ENCODE measurements around the gene ARMC10. TPM values are rescaled to one million over a fixed set of nuclear protein-coding genes. Genes with fewer than 3 reads are reported as not detected.
"Not testable (repeated sequence)": the region's sequence is repeated elsewhere in the genome, so short reads cannot be mapped to it uniquely, and the experiment has no call there.

Gene ARMC10
- total RNA-seq, 2 donors from 2014 or later, result 26.4 to 28.4 TPM

- DNase-seq (peak; percentile 54 to 68), ATAC-seq (peak; percentile 15)
- intact Hi-C loops (cut with DNase I, micrococcal nuclease), result no loop called here
Observed at GRCh38 chr7:103075337-103075918, 488 bp downstream of the ARMC10 start.

- intact Hi-C loops (cut with DNase I, micrococcal nuclease), result no loop called here
- DNase-seq (no peak), ATAC-seq (no peak)
Observed at GRCh38 chr7:103076764-103077163, 1.8 kb downstream of the ARMC10 start.

- intact Hi-C loops (cut with DNase I, micrococcal nuclease), result no loop called here
- ATAC-seq (no peak), DNase-seq (no peak)
Observed at GRCh38 chr7:103077318-103077717, 2.4 kb downstream of the ARMC10 start.

GRCh38 chr7:103078226-103078625, 3.3 kb downstream of the ARMC10 start:
- intact Hi-C loops (cut with DNase I, micrococcal nuclease); ATAC-seq; DNase-seq: not testable (repeated sequence)

GRCh38 chr7:103079836-103080235, 4.9 kb downstream of the ARMC10 start:
- intact Hi-C loops (cut with DNase I, micrococcal nuclease), result no loop called here
- DNase-seq, result no peak
- ATAC-seq, result no peak

- DNase-seq, result no peak
- intact Hi-C loops (cut with DNase I, micrococcal nuclease), result no loop called here
Observed at GRCh38 chr7:103080923-103081322, 6.0 kb downstream of the ARMC10 start.

GRCh38 chr7:103082497-103082896, 7.6 kb downstream of the ARMC10 start:
- DNase-seq (no peak), ATAC-seq (no peak)
- intact Hi-C loops (cut with DNase I, micrococcal nuclease), result no loop called here

More at GRCh38 chr7:103080923-103081322, 6.0 kb downstream of the ARMC10 start:
- ATAC-seq, result no peak

- intact Hi-C loops (cut with DNase I, micrococcal nuclease), result no loop called here
Observed at GRCh38 chr7:103083210-103083609, 8.3 kb downstream of the ARMC10 start.

GRCh38 chr7:103092321-103092720, 17.4 kb downstream of the ARMC10 start:
- intact Hi-C loops (cut with DNase I, micrococcal nuclease); ATAC-seq; DNase-seq: not testable (repeated sequence)

More at GRCh38 chr7:103083210-103083609, 8.3 kb downstream of the ARMC10 start:
- ATAC-seq (no peak), DNase-seq (no peak)

- ATAC-seq, result no peak
- intact Hi-C loops (cut with DNase I, micrococcal nuclease), result no loop called here
- no peak for DNase-seq
Observed at GRCh38 chr7:103093429-103093828, 18.5 kb downstream of the ARMC10 start.

- ATAC-seq (peak; percentile 56), DNase-seq (no peak)
- intact Hi-C loops (cut with DNase I, micrococcal nuclease), result no loop called here
Observed at GRCh38 chr7:103094102-103094501, 19.2 kb downstream of the ARMC10 start.

- not testable (repeated sequence) for ATAC-seq, DNase-seq
Observed at GRCh38 chr7:103095558-103095957, 20.6 kb downstream of the ARMC10 start.

GRCh38 chr7:103097041-103097440, 22.1 kb downstream of the ARMC10 start:
- DNase-seq (no peak), ATAC-seq (no peak)
- intact Hi-C loops (cut with DNase I, micrococcal nuclease), result no loop called here

More at GRCh38 chr7:103095558-103095957, 20.6 kb downstream of the ARMC10 start:
- intact Hi-C loops (cut with DNase I, micrococcal nuclease), result not testable (repeated sequence)

- intact Hi-C loops (cut with DNase I, micrococcal nuclease), result no loop called here
- ATAC-seq, result no peak
Observed at GRCh38 chr7:103100348-103100747, 25.4 kb downstream of the ARMC10 start.

GRCh38 chr7:103101543-103101942, 26.6 kb downstream of the ARMC10 start:
- DNase-seq, result no peak
- ATAC-seq, result no peak
- intact Hi-C loops (cut with DNase I, micrococcal nuclease), result no loop called here

More at GRCh38 chr7:103100348-103100747, 25.4 kb downstream of the ARMC10 start:
- no peak for DNase-seq

- intact Hi-C loops (cut with DNase I, micrococcal nuclease), result no loop called here
- no peak for DNase-seq
- no peak for ATAC-seq
Observed at GRCh38 chr7:103106005-103106702, 31.2 kb downstream of the ARMC10 start.

GRCh38 chr7:103106703-103107070, 31.7 kb downstream of the ARMC10 start:
- intact Hi-C loops (cut with DNase I, micrococcal nuclease); ATAC-seq; DNase-seq: not testable (repeated sequence)

- intact Hi-C loops (cut with DNase I, micrococcal nuclease), result no loop called here
- ATAC-seq (no peak), DNase-seq (no peak)
Observed at GRCh38 chr7:103113164-103113563, 38.2 kb downstream of the ARMC10 start.

GRCh38 chr7:103114576-103115008, 39.7 kb downstream of the ARMC10 start:
- DNase-seq, result no peak
- no peak for ATAC-seq
- intact Hi-C loops (cut with DNase I, micrococcal nuclease), result no loop called here

GRCh38 chr7:103115771-103116170, 40.8 kb downstream of the ARMC10 start:
- intact Hi-C loops (cut with DNase I, micrococcal nuclease), result no loop called here
- ATAC-seq, result no peak
- no peak for DNase-seq
